ENCODE measurements around the gene NRGN.

The NRGN gene

DNA sequence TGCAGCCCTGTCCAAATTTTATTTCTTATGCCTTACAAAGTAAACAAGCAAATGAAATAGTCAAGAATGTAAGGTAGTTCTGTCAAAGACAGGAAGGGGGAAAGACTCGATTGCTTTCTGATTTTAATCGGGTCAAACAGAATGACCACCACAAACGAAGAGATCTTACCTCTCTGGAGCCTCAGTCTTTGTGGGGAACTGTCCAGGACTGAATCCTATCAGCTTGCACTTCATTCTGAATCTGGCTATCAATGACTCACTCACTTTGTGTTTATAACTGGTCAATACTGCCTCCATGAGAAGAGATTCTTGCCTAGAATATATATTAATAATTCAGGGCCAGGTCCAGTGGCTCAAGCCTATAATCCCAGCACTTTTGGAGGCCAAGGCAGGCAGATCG lies 43.3 kb downstream of the NRGN start:
- ChIA-PET CTCF (interaction anchor here (0.9 to 21.6 kb wide), 6 partner anchors 11 to 138 kb away, joined by 3 to 331 read pairs (median 6); partner anchors contain the start of gene ESAM), POLR2A (no interaction called here)
- TF ChIP-seq, protein P1, sequence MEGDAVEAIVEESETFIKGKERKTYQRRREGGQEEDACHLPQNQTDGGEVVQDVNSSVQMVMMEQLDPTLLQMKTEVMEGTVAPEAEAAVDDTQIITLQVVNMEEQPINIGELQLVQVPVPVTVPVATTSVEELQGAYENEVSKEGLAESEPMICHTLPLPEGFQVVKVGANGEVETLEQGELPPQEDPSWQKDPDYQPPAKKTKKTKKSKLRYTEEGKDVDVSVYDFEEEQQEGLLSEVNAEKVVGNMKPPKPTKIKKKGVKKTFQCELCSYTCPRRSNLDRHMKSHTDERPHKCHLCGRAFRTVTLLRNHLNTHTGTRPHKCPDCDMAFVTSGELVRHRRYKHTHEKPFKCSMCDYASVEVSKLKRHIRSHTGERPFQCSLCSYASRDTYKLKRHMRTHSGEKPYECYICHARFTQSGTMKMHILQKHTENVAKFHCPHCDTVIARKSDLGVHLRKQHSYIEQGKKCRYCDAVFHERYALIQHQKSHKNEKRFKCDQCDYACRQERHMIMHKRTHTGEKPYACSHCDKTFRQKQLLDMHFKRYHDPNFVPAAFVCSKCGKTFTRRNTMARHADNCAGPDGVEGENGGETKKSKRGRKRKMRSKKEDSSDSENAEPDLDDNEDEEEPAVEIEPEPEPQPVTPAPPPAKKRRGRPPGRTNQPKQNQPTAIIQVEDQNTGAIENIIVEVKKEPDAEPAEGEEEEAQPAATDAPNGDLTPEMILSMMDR (IDR thresholded peaks at IDR 0.05; ENCODE audit: insufficient read depth, low read length, missing control alignments), result no peak

DNA sequence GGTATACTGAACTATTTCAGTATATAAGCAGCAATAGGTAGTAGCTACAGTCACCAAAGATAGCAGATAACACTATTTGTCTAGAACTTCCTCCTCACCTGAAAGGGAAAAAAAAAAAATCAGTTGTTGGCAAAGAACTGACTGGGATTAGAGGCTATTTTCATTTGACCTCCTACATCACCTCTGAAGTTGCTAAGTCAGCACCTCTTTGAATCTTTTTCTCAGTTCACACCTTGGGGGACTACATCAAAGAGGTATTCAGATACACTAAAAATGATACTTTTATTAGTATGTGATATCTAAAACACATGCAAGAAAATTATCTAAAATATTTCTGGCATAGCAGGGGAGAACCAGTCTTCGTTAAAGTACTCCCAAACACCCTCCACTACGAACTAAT lies 44.3 kb downstream of the NRGN start:
- ChIA-PET CTCF (interaction anchor here (1.1 to 21.6 kb wide), 7 partner anchors 9 to 140 kb away, joined by 3 to 331 read pairs (median 4); partner anchors contain the start of gene ESAM), POLR2A (no interaction called here)
- no peak overlapping the region for H3K4me3 ChIP-seq (ENCODE audit: low read depth, low read length)
- TF ChIP-seq, protein P1 (IDR thresholded peaks at IDR 0.05; ENCODE audit: insufficient read depth, low read length, missing control alignments), result no peak
- no peak for DNase-seq (ENCODE audit: low read depth, low spot score)

More for the DNA sequence above, 43.3 kb downstream of the NRGN start:
- H3K4me3 ChIP-seq (ENCODE audit: low read depth, low read length), result no peak overlapping the region
- no peak for DNase-seq (ENCODE audit: low read depth, low spot score)

DNA sequence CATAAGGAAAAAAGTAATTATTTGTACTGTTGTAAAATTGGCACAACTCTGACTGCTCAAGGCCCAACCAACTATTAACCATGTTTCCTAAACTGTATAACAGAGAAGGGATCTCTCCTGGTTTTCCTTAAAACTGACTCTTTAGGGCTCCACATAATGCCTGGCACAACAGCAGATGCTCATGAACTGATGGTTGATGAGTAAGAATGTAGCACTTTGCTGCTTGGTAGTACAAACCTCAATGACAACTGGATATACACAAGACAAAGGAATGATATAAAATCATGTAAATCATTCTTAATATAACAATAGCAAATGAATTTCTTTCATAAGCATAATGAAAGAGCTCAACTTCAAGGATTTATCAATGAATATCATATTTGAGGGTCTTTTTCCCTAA lies 48.8 kb downstream of the NRGN start:
- no peak for DNase-seq (ENCODE audit: low read depth, low spot score)

DNA sequence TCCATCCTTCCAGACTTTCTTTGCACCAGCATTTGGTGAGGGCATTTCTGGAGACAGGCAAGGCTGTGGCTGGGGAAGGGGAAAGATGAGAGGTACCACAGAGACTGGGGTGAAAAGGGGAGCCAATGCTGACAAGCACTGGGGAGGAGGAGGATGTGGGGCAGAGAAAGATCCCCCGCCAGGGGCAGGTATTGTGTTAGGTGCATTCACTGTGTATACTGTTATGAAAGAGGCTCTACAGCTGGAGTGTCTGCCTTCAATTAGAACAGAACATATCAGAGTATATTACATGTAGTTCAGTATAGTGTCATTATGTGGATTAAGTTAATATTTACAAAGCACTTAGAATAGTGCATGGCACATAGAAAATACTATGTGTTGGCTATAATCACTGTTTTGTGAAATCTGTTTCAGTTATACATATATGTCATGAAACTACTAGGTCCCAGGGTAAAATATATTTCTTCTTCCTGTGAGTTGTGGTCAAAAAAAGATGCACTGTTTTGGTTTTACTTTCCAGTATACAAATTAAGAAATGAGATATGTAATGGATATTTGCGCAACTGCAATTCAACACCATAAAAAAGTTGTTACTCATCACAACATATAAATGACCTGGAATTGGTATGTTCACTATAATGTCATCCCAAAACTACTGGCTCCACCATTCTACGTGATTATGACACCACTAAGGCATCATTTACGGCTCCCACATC lies 52.0 kb downstream of the NRGN start:
- DNase-seq (ENCODE audit: low read depth, low spot score), result no peak
- POLR2A ChIA-PET, result no interaction called here
- CTCF ChIA-PET, result interaction anchor here (0.5 to 21.6 kb wide), 7 partner anchors 8 to 148 kb away, joined by 3 to 331 read pairs (median 26); partner anchors contain the start of genes ESAM and ROBO3

More for the DNA sequence above, 48.8 kb downstream of the NRGN start:
- ChIA-PET CTCF (interaction anchor here (0.9 to 21.6 kb wide), 3 partner anchors 10 to 144 kb away, joined by 3 to 331 read pairs (median 14); partner anchors contain the start of gene ESAM), POLR2A (no interaction called here)
- TF ChIP-seq, protein P1 (IDR thresholded peaks at IDR 0.05; ENCODE audit: insufficient read depth, low read length, missing control alignments), result no peak
- H3K4me3 ChIP-seq (ENCODE audit: low read depth, low read length), result no peak overlapping the region

DNA sequence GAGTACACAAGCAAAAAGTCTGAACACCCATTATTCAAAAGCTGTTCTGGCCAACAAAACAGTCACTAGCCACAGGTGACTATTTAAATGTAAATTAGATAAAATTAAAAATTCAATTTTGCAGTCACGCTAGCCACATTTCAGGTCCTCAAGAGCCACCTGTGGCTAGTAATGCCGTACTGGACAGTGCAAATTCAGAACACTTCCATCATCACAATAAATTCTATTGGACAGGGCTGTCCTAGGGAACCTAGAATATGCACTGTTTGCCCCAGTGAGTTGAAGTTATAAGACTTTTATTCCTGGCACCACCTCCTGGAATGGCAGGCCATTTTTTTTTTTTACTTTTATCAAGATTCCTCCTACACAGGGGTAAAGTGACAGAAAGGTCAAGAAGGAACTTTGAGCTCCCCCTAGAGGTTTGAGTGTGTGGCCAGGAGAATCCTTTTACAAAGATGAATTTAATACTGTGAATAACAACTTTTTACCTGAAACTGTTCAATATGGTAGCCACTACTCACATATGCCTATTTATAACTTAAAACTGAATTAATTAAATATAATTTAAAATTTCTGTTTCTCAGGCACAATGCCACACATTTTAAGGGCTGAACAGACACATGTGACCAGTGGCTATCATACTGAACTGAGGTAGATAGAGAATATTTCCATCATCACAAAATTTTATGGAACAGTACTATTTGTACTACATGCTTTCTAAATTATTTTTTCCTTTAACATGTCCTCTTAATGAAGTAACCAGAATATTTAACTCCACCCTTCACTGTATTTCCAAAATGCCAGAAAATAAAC lies 53.9 kb downstream of the NRGN start:
- DNase-seq (ENCODE audit: low read depth, low spot score), result no peak
- TF ChIP-seq, protein P1 (IDR thresholded peaks at IDR 0.05; ENCODE audit: insufficient read depth, low read length, missing control alignments), result peak; percentile 56
- H3K4me3 ChIP-seq (ENCODE audit: low read depth, low read length), result no peak overlapping the region
- ChIA-PET CTCF (interaction anchor here (0.6 to 21.6 kb wide), 25 partner anchors 9 to 1089 kb away, joined by 3 to 331 read pairs (median 5); partner anchors contain the start of gene ESAM), POLR2A (interaction anchor here (1.4 kb wide), 1 partner anchor 43 kb away, joined by 3 read pairs; no protein-coding TSS in a partner anchor)

More for the DNA sequence above, 52.0 kb downstream of the NRGN start:
- TF ChIP-seq, protein P1 (IDR thresholded peaks at IDR 0.05; ENCODE audit: insufficient read depth, low read length, missing control alignments), result no peak
- H3K4me3 ChIP-seq (ENCODE audit: low read depth, low read length), result no peak overlapping the region

Measured in AG04449 (cell line).